NCI-H2227 (cell line): ENCODE data around the gene RXRG.

Experiments
- DNase-seq: peaks from one replicate; lab custom pipeline; 2025; ENCODE audit not compliant: unreplicated experiment; lab: John Stamatoyannopoulos, UW

RXRG gene

GRCh38 chr1:165411396-165411795 is 33.5 kb downstream of the RXRG start:
- no peak for DNase-seq

- no peak for DNase-seq
Observed at GRCh38 chr1:165409657-165410358, 35.1 kb downstream of the RXRG start.

- peak; percentile 73 for DNase-seq
Observed at GRCh38 chr1:165408518-165408917, 36.4 kb downstream of the RXRG start.

GRCh38 chr1:165407398-165407797 is 37.5 kb downstream of the RXRG start:
- DNase-seq: no peak

- DNase-seq: peak; percentile 39
Observed at GRCh38 chr1:165403835-165404482, 41.0 kb downstream of the RXRG start.

- DNase-seq: no peak
Observed at GRCh38 chr1:165402517-165403111, 42.3 kb downstream of the RXRG start.

- DNase-seq: no peak
Observed at GRCh38 chr1:165397944-165398343, 47.0 kb downstream of the RXRG start.

- DNase-seq: no peak
Observed at GRCh38 chr1:165395901-165396300, 49.0 kb downstream of the RXRG start.

GRCh38 chr1:165395478-165395877 is 49.4 kb downstream of the RXRG start:
- DNase-seq: no peak

GRCh38 chr1:165392634-165393571 is 52.0 kb downstream of the RXRG start:
- peak; percentile 92 for DNase-seq

- no peak for DNase-seq
Observed at GRCh38 chr1:165389609-165390008, 55.3 kb downstream of the RXRG start.

GRCh38 chr1:165387961-165388360 is 57.0 kb downstream of the RXRG start:
- DNase-seq: no peak

- no peak for DNase-seq
Observed at GRCh38 chr1:165387505-165387904, 57.4 kb downstream of the RXRG start.

GRCh38 chr1:165383599-165384405 is 61.1 kb downstream of the RXRG start:
- no peak for DNase-seq

GRCh38 chr1:165383067-165383466 is 61.9 kb downstream of the RXRG start:
- DNase-seq: no peak

- no peak for DNase-seq
Observed at GRCh38 chr1:165381745-165382505, 63.0 kb downstream of the RXRG start.

GRCh38 chr1:165376811-165377311 is 68.1 kb downstream of the RXRG start:
- no peak for DNase-seq

- peak; percentile 78 for DNase-seq
Observed at GRCh38 chr1:165376041-165376810, 68.7 kb downstream of the RXRG start.

- DNase-seq: no peak
Observed at GRCh38 chr1:165375623-165376022, 69.3 kb downstream of the RXRG start.
